SK-N-MC (cell line): ENCODE results near the gene RTN4IP1.

Source experiments
- EZH2 ChIP-seq: fragments of 200-600 bp; sonication (generic); IDR thresholded peaks from one replicate; pipeline ENCODE4 v1.6.1; 2017; ENCODE audit warnings: antibody characterized with exemption
- FOXP2 ChIP-seq: optimal IDR thresholded peaks from 2 replicates; pipeline ENCODE3; 2011; ENCODE audit warnings: mild to moderate bottlenecking, moderate library complexity; ENCODE audit not compliant: insufficient read depth; ENCODE audit errors: extremely low read length, control extremely low read depth
- POLR2AphosphoS5 ChIP-seq: IDR thresholded peaks from 2 replicates; pipeline ENCODE4 v1.6.1; 2012; ENCODE audit warnings: mild to moderate bottlenecking, low read depth, low read length, borderline replicate concordance

DNA sequence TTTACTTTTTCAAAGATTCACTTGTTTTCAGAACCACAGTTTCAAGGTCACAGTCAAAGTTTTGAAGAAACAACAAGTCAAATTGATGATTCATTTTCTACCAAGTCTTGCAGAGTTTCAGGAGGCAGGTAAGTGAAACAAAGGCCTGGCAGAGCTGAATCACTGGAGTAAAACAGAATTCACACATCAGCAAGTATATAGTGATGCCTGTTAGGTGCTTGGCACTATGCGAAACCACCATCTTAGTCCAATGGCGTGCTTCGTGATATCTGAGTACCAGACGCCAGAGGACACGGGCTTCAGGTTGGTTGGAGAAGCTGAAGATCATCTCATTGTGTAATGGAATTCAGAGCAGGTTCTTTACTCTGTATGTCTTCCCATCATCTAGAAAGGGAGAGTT is 75.9 kb downstream of the RTN4IP1 start:
- no peak for TF ChIP-seq POLR2AphosphoS5
- no peak for TF ChIP-seq EZH2
- no peak for TF ChIP-seq FOXP2
